H9 (cell line): ENCODE data around the gene DTNB. TPM values are rescaled to one million over a fixed set of nuclear protein-coding genes. Genes with fewer than 3 reads are reported as not detected.

Source experiments
- DNase-seq: peaks from one replicate; pipeline ENCODE4 v3.0.0-alpha.2; 2017
- H2AFZ ChIP-seq: one replicate; pipeline ENCODE4 v1.6.1; 2013; ENCODE audit warnings: mild to moderate bottlenecking, low read length, control low read depth, moderate library complexity
- H2AK5ac ChIP-seq: 2 replicates; pipeline ENCODE4 v1.6.1; 2013; ENCODE audit warnings: low read length, control low read depth, mixed read lengths; ENCODE audit not compliant: insufficient read length
- H2BK120ac ChIP-seq: one replicate; pipeline ENCODE4 v1.6.1; 2013; ENCODE audit warnings: low read depth, mild to moderate bottlenecking, low read length, control low read depth, inconsistent platforms; ENCODE audit not compliant: poor library complexity, severe bottlenecking
- H2BK12ac ChIP-seq: 2 replicates; pipeline ENCODE4 v1.6.1; 2013; ENCODE audit warnings: low read length, control low read depth, mixed read lengths, low read depth; ENCODE audit not compliant: insufficient read length
- H2BK15ac ChIP-seq: 2 replicates; pipeline ENCODE4 v1.6.1; 2013; ENCODE audit warnings: low read depth, low read length, control low read depth
- H2BK20ac ChIP-seq: one replicate; pipeline ENCODE4 v1.6.1; 2013; ENCODE audit warnings: low read depth, mild to moderate bottlenecking, low read length, control low read depth, inconsistent platforms; ENCODE audit not compliant: poor library complexity, severe bottlenecking
- H2BK5ac ChIP-seq: 2 replicates; pipeline ENCODE4 v1.6.1; 2013; ENCODE audit warnings: low read length, control low read depth, mixed read lengths; ENCODE audit not compliant: insufficient read length
- H3K14ac ChIP-seq: 2 replicates; pipeline ENCODE4 v1.6.1; 2013; ENCODE audit warnings: low read length, control low read depth; ENCODE audit not compliant: insufficient read depth
- H3K18ac ChIP-seq: 2 replicates; pipeline ENCODE4 v1.6.1; 2013; ENCODE audit warnings: low read depth, mild to moderate bottlenecking, mixed read lengths, low read length, control low read depth; ENCODE audit not compliant: insufficient read length
- H3K23ac ChIP-seq: 2 replicates; pipeline ENCODE4 v1.6.1; 2013; ENCODE audit warnings: low read length, control low read depth, mixed read lengths, low read depth; ENCODE audit not compliant: insufficient read length
- H3K23me2 ChIP-seq: 2 replicates; pipeline ENCODE4 v1.6.1; 2013; ENCODE audit warnings: low read depth, mild to moderate bottlenecking, mixed read lengths, low read length, control low read depth; ENCODE audit not compliant: insufficient read length, poor library complexity, severe bottlenecking
- H3K27ac ChIP-seq: 2 replicates; pipeline ENCODE4 v1.5.1; 2013; ENCODE audit warnings: low read length, control low read depth, mixed read lengths, low read depth; ENCODE audit not compliant: insufficient read length
- H3K27me3 ChIP-seq: 2 replicates; pipeline ENCODE4 v1.6.1; 2013; ENCODE audit warnings: low read length, control low read depth, inconsistent platforms; ENCODE audit not compliant: insufficient read depth
- H3K4ac ChIP-seq: 2 replicates; pipeline ENCODE4 v1.6.1; 2013; ENCODE audit warnings: low read depth, mild to moderate bottlenecking, control low read depth, inconsistent platforms, low read length, moderate library complexity
- H3K4me1 ChIP-seq: 2 replicates; pipeline ENCODE4 v1.6.1; 2013; ENCODE audit warnings: low read length, control low read depth, inconsistent platforms; ENCODE audit not compliant: insufficient read depth
- H3K4me2 ChIP-seq: 2 replicates; pipeline ENCODE4 v1.6.1; 2013; ENCODE audit warnings: low read length, control low read depth, mixed read lengths; ENCODE audit not compliant: insufficient read length, insufficient read depth
- H3K56ac ChIP-seq: 2 replicates; pipeline ENCODE4 v1.6.1; 2013; ENCODE audit warnings: low read depth, mild to moderate bottlenecking, mixed read lengths, low read length, control low read depth; ENCODE audit not compliant: insufficient read length
- H3K79me1 ChIP-seq: 2 replicates; pipeline ENCODE4 v1.6.1; 2013; ENCODE audit warnings: low read depth, mild to moderate bottlenecking, moderate library complexity, low read length, control low read depth, inconsistent platforms; ENCODE audit not compliant: insufficient read depth, poor library complexity, severe bottlenecking
- H3K79me2 ChIP-seq: 2 replicates; pipeline ENCODE4 v1.6.1; 2013; ENCODE audit warnings: low read length, control low read depth, inconsistent platforms; ENCODE audit not compliant: insufficient read depth
- H3K9ac ChIP-seq: 2 replicates; pipeline ENCODE4 v1.6.1; 2013; ENCODE audit warnings: low read length, control low read depth, mixed read lengths; ENCODE audit not compliant: insufficient read length; ENCODE audit errors: extremely low read depth
- H3K9me3 ChIP-seq: one replicate; pipeline ENCODE4 v1.6.1; 2013; ENCODE audit warnings: low read depth, low read length, inconsistent platforms; ENCODE audit not compliant: control insufficient read depth
- H3T11ph ChIP-seq: one replicate; pipeline ENCODE4 v1.6.1; 2013; ENCODE audit warnings: mild to moderate bottlenecking, low read length, control low read depth, inconsistent platforms
- H4K20me1 ChIP-seq: one replicate; pipeline ENCODE4 v1.6.1; 2013; ENCODE audit not compliant: control insufficient read depth, insufficient read length, insufficient read depth
- H4K5ac ChIP-seq: 2 replicates; pipeline ENCODE4 v1.6.1; 2013; ENCODE audit warnings: low read depth, mild to moderate bottlenecking, mixed read lengths, low read length, control low read depth; ENCODE audit not compliant: insufficient read length
- H4K8ac ChIP-seq: replicated peaks from 2 replicates; pipeline ENCODE4 v1.6.1; 2013; ENCODE audit warnings: low read length, control low read depth, mixed read lengths, low read depth; ENCODE audit not compliant: insufficient read length
- H4K91ac ChIP-seq: 2 replicates; pipeline ENCODE4 v1.6.1; 2013; ENCODE audit warnings: low read depth, mild to moderate bottlenecking, moderate library complexity, mixed read lengths, low read length, control low read depth; ENCODE audit not compliant: insufficient read length
- H3K27ac Mint-ChIP-seq, 3 experiments: 2 replicates in 2 of 3; 3 replicates in 1 of 3; pipeline ENCODE4 v1.8.0; 2020 to 2021; ENCODE audit warnings: mixed read lengths in 3 of 3, mild to moderate bottlenecking in 1 of 3, moderate library complexity in 1 of 3
- H3K27me3 Mint-ChIP-seq: 2 replicates; pipeline ENCODE4 v1.8.0; 2021; ENCODE audit warnings: low read depth, mild to moderate bottlenecking, moderate library complexity, mixed read lengths
- H3K36me3 Mint-ChIP-seq, 3 experiments: 2 replicates in 2 of 3; 3 replicates in 1 of 3; pipeline ENCODE4 v1.8.0; 2020 to 2021; ENCODE audit warnings: low read depth in 3 of 3, mixed read lengths in 3 of 3; ENCODE audit not compliant: insufficient read depth in 1 of 3
- H3K4me1 Mint-ChIP-seq, 2 experiments: 2 replicates each; pipeline ENCODE4 v1.8.0; 2020; ENCODE audit warnings: mixed read lengths in 2 of 2
- H3K4me3 Mint-ChIP-seq, 2 experiments: 2 replicates in 1 of 2; 3 replicates in 1 of 2; pipeline ENCODE4 v1.8.0; 2020 to 2021; ENCODE audit warnings: mild to moderate bottlenecking in 2 of 2, mixed read lengths in 2 of 2, moderate library complexity in 1 of 2
- H3K9me3 Mint-ChIP-seq, 2 experiments: 2 replicates in 1 of 2; 3 replicates in 1 of 2; pipeline ENCODE4 v1.8.0; 2020; ENCODE audit warnings: mild to moderate bottlenecking in 2 of 2, mixed read lengths in 2 of 2, moderate library complexity in 1 of 2
- CTCF ChIP-seq: fragments of 200-600 bp; sonication (generic); conservative IDR thresholded peaks from 3 replicates; pipeline ENCODE4 v1.8.0; 2021; ENCODE audit warnings: antibody characterized with exemption, mild to moderate bottlenecking
- WGBS: extraction: QIAGEN DNeasy Blood & Tissue Kit; methylation state at CpG from one replicate; pipeline ENCODE4 v1.1.7; 2013; ENCODE audit warnings: missing lambda C conversion rate, low lambda C conversion rate, mixed read lengths; ENCODE audit not compliant: insufficient read length; ENCODE audit errors: extremely low coverage; 5-methylcytosine and 5-hydroxymethylcytosine counted together
- total RNA-seq: library from RNA; stranded (reverse); gene quantifications from 2 replicates; pipeline ENCODE4 v1.2.1, GENCODE V29; 2021

The DTNB gene
- total RNA-seq, 1 experiment from 2014 or later, result 26.7 TPM

GRCh38 chr2:25341011-25341727 is 332.2 kb downstream of the DTNB start:
- Histone ChIP-seq H2AFZ (no peak overlapping the region), H2BK5ac (no peak overlapping the region), H3K9me3 (no peaks in the 10 kb centered on the region), H4K91ac (no peak overlapping the region), H3K4me2 (no peak overlapping the region), H3K79me1 (no peaks in the 10 kb centered on the region), H3K4ac (no peak overlapping the region), H2BK120ac (no peak overlapping the region), H2BK20ac (no peak overlapping the region), H4K8ac (no peak overlapping the region), H3K79me2 (no peaks in the 10 kb centered on the region), H3K27ac (no peak overlapping the region), H4K5ac (no peak overlapping the region), H2AK5ac (no peak overlapping the region), H3K23me2 (peaks cover 6% of the 10 kb centered on the region), H3T11ph (no peak overlapping the region), H3K56ac (no peak overlapping the region), H2BK12ac (no peak overlapping the region), H3K18ac (no peak overlapping the region), H3K23ac (no peak overlapping the region), H3K9ac (no peak overlapping the region), H3K4me1 (peaks cover 5% of the 10 kb centered on the region; the same call in 1 of the 2 replicates), H3K14ac (no peak overlapping the region), H2BK15ac (no peak overlapping the region), H3K27me3 (no peaks in the 10 kb centered on the region; the same call in 1 of the 2 replicates), H4K20me1 (no peaks in the 10 kb centered on the region)
- Mint-ChIP-seq H3K4me1 (peaks cover 31 to 38% of the 10 kb centered on the region in 2 experiments), H3K4me3 (no peak overlapping the region), H3K9me3 (no peaks in the 10 kb centered on the region), H3K27me3 (peaks cover 30% of the 10 kb centered on the region), H3K36me3 (no peaks in the 10 kb centered on the region; a peak in 1 of 7 replicates), H3K27ac (no peak overlapping the region)
- no peak for DNase-seq
- WGBS, result no CpG with 5 or more reads among the region's 104 CpGs
- TF ChIP-seq CTCF, result no peak
